Hematopoietic multipotent progenitor cell treated with erythropoietin and hydrocortisone succinate and interleukin-3 and kit ligand, for 8 days (in vitro differentiated cells): ENCODE data around the gene CSNK1D.

Experiments
- DNase-seq: peaks from one replicate; pipeline ENCODE4 v3.0.0-alpha.2; 2015

CSNK1D gene

GRCh38 chr17:82294064-82294773 is 20.7 kb upstream of the CSNK1D start:
- DNase-seq: no peak

- peak; percentile 99 for DNase-seq
Measured at GRCh38 chr17:82292251-82293154, 19.0 kb upstream of the CSNK1D start.

- no peak for DNase-seq
Measured at GRCh38 chr17:82291582-82292250, 18.2 kb upstream of the CSNK1D start.

GRCh38 chr17:82287868-82288801 is 14.6 kb upstream of the CSNK1D start:
- peak; percentile 67 for DNase-seq

GRCh38 chr17:82287013-82287867 is 13.7 kb upstream of the CSNK1D start:
- no peak for DNase-seq

GRCh38 chr17:82285141-82285540 is 11.6 kb upstream of the CSNK1D start:
- DNase-seq: no peak

- peak; percentile 48 for DNase-seq
Measured at GRCh38 chr17:82283208-82283749, 9.8 kb upstream of the CSNK1D start.

- DNase-seq: no peak
Measured at GRCh38 chr17:82282239-82283207, 9.0 kb upstream of the CSNK1D start.

- no peak for DNase-seq
Measured at GRCh38 chr17:82281502-82282238, 8.2 kb upstream of the CSNK1D start.

- no peak for DNase-seq
Measured at GRCh38 chr17:82281076-82281475, 7.6 kb upstream of the CSNK1D start.

GRCh38 chr17:82280537-82280936 is 7.0 kb upstream of the CSNK1D start:
- no peak for DNase-seq

GRCh38 chr17:82278786-82279391 is 5.4 kb upstream of the CSNK1D start:
- DNase-seq: no peak

GRCh38 chr17:82278308-82278707 is 4.8 kb upstream of the CSNK1D start:
- no peak for DNase-seq

- DNase-seq: no peak
Measured at GRCh38 chr17:82277851-82278250, 4.4 kb upstream of the CSNK1D start.

- DNase-seq: no peak
Measured at GRCh38 chr17:82276938-82277337, 3.4 kb upstream of the CSNK1D start.

GRCh38 chr17:82275326-82275725 is 1.8 kb upstream of the CSNK1D start:
- DNase-seq: no peak

- no peak for DNase-seq
Measured at GRCh38 chr17:82274134-82275020, 877 bp upstream of the CSNK1D start.
